HG03025 (cell line): ENCODE results near the gene ZNF300.
A peak's percentile ranks its signal among the peaks of the same experiment; 100 is the strongest.
"Not testable (repeated sequence)": the region's sequence is repeated elsewhere in the genome, so short reads cannot be mapped to it uniquely, and the experiment has no call there.

Source experiments
- ATAC-seq: cut with Tn5 transposase; IDR thresholded peaks from one replicate; pipeline ENCODE4 v1.9.1; 2021; ENCODE audit warnings: mild to moderate bottlenecking, moderate library complexity; ENCODE audit not compliant: unreplicated experiment, low FRiP score

Gene ZNF300

GRCh38 chr5:150904479-150905311 lies at the start of gene ZNF300:
Gene ZNF300 (minus strand): TSS chr5:150904980. CDS start chr5:150903155, 1,825 bp downstream.
- no peak for ATAC-seq

- ATAC-seq: no peak
Observed at GRCh38 chr5:150948539-150948938, 43.8 kb upstream of the ZNF300 start.

GRCh38 chr5:150946351-150946905 lies 41.6 kb upstream of the ZNF300 start:
- ATAC-seq: no peak

DNA sequence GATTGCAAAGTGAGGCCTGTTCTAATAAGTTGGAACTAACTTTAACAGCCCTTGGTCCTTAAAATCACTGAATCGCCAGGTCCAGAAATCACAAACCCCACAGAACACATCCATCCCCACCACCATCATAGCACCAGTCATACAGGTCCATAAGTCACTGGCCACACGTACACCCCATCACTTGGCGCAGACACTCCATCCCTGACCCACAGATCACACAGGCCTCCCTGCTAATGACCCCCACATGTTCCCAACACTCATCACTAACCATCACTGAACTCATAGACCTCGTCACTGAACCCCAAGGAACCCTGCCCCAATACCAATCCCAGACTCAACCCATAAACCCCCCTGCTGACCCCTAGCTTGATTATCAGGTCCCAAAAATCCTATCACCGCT lies 41.2 kb upstream of the ZNF300 start:
- no peak for ATAC-seq

GRCh38 chr5:150945486-150945885 lies 40.7 kb upstream of the ZNF300 start:
- no peak for ATAC-seq

DNA sequence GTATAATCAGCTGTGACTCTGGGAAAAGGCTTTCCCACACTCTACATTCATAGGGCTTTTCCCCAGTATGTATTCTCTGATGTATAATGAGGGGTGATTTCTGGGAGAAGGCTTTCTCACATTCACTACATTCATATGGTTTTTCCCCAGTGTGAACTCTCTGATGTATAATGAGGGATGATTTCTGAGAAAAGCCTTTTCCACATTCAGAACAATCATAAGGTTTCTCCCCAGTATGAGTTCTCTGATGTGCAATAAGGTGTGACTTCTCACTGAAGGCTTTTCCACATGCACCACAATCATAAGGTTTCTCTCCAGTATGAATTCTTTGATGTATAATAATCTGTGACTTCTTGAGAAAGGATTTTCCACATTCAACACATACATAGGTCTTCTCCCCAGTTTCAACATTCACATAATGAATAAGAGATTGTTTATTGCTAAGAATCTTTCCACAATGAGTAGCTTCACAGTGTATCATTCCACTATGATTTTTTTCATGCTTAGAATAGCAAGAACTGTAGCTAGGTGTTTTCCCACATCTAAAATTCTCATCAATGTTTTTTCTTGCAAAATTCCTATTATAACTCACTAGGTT lies 26.7 kb upstream of the ZNF300 start:
- ATAC-seq: no peak

DNA sequence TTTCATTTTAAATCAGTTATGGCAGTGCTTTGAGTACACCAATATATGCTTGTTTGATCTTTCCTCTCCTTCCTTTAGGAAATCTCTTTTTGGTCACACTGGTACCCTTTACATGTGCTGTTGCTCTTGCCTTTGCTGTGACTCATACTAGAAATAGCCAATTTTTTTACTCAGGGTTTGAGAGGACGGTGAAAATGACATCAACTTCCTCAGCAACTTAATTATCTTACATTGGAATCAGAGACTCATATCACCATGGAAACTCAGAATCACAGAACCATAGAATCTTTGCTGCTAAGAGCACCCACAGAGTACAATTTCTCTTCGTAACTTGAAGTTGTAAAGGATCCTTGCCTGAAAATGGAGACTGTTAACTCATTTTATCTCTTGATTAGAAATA lies 13.8 kb upstream of the ZNF300 start:
- no peak for ATAC-seq

DNA sequence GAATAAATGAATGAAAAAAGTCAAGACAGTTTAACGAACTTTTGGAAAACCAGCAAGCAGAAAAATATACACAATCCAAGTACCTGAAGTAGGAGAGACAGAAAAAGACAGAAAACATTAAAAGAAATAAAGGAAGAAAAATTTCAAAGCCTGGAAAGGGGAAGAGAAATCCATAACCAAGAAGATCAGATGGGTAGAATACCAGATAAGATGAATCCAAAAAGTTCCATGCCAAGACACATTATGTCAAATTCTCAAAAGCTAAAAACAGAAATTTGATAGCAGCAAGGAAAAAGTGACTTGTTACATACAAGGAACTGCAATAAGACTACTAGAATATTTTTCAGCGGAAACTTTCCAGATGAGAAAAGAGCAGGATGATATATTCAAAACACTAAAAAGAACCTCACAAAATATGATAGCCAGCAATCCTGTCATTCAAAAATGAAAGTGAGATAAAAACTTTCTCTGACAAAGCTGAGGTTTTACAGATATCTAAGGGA lies 7.6 kb upstream of the ZNF300 start:
- no peak for ATAC-seq

GRCh38 chr5:150905312-150905683 lies 518 bp upstream of the ZNF300 start:
- no peak for ATAC-seq

- no peak for ATAC-seq
Observed at GRCh38 chr5:150901446-150901845, 3.3 kb downstream of the ZNF300 start.

DNA sequence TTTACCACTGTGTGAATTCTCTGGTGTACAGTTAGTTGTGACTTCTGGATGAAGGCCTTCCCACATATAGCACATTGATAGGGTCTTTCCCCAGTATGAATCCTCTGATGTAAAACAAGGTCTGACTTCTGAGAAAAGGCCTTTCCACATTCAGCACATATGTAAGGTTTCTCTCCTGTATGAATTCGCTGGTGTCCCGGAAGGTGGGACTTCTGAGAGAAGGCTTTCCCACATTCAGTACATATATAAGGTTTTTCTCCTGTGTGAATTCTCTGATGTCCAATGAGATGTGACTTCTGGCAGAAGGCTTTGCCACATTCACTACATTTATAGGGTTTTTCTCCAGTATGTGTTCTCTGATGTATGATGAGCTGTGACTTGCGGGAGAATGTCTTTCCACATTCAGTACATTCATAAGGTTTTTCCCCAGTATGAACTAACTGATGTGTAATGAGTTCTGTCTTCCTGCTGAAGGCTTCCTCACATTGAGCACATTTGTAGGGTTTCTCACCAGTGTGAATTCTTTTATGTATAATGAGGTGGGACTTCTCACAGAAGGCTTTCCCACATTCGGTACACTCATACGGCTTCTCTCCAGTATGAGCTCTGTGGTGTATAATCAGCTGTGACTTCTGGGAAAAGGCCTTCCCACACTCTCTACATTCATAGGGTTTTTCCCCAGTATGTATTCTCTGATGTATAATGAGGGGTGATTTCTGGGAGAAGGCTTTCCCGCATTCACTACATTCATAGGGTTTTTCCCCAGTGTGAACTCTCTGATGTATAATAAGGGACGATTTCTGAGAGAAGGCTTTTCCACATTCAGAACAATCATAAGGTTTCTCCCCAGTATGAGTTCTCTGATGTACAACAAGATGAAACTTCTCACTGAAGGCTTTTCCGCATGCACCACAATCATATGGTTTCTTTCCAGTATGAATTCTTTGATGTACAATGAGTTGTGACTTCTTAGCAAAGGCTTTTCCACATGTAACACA lies 9.1 kb downstream of the ZNF300 start:
- ATAC-seq: no peak

DNA sequence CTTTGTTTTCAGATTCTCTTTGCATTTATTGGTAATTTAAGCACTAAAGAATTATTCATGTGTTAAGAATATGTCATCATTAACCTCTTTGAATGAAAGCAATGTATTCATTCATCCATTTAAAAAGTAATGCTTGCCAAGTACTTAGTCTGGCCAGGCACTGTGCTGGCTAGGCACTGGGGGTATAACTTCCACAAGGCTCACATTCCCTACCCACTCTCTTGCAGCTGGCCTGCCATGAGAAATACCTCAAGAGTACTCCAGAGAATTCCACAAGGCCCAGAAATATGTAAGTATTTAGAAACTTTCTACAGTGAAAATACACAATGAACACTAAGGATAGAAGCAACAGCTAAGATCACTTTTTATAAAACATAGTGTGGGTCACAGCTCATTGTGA lies 25.4 kb downstream of the ZNF300 start:
- ATAC-seq: no peak

- no peak for ATAC-seq
Observed at GRCh38 chr5:150862070-150862469, 42.7 kb downstream of the ZNF300 start.

GRCh38 chr5:150860246-150860821 lies 44.4 kb downstream of the ZNF300 start:
- ATAC-seq: no peak

DNA sequence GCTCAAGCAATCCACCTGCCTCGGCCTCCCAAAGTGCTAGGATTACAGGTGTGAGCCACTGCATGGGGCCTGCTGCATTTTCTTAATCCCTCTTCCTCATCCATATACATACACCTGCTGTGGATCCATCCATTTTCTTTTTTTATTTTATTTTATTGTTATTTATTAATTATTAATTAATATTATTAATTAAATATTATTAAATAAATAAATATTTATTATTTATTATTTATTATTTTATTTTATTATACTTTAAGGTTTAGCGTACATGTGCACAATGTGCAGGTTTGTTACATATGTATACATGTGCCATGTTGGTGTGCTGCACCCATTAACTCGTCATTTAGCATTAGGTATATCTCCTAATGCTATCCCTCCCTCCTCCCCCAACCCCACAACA lies 48.1 kb downstream of the ZNF300 start:
- ATAC-seq: not testable (repeated sequence)

DNA sequence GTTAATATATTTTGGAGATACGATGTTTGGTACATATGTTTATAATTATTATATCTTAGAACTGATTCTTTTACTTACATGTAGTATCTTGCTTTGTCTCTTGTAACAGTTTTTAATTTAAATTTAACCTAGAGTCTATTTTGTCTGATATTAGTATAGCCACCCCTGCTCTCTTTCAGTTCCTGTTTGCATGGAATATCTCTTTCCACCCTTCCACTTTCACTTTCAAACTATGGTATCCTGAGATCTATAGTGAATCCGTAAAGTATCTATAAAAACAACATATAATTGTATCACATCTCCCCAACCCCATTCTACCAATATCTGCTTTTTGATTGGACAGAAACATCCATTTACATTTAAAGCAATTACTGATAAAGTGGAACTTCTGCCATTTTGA lies 51.2 kb downstream of the ZNF300 start:
- ATAC-seq: no peak

- ATAC-seq: no peak
Observed at GRCh38 chr5:150851039-150851438, 53.7 kb downstream of the ZNF300 start.

DNA sequence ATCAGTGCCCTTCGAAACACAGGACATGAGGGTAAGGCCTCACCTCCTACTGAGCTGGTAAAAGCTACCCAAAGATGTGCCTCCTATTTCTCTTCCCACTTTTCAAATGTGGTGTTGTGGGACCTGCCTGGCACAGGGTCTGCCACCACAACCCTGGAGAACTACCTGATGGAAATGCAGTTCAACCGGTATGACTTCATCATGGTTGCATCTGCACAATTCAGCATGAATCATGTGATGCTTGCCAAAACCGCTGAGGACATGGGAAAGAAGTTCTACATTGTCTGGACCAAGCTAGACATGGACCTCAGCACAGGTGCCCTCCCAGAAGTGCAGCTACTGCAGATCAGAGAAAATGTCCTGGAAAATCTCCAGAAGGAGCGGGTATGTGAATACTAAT lies 56.5 kb downstream of the ZNF300 start:
- no peak for ATAC-seq

- no peak for ATAC-seq
Observed at GRCh38 chr5:150847334-150847695, 57.5 kb downstream of the ZNF300 start.

DNA sequence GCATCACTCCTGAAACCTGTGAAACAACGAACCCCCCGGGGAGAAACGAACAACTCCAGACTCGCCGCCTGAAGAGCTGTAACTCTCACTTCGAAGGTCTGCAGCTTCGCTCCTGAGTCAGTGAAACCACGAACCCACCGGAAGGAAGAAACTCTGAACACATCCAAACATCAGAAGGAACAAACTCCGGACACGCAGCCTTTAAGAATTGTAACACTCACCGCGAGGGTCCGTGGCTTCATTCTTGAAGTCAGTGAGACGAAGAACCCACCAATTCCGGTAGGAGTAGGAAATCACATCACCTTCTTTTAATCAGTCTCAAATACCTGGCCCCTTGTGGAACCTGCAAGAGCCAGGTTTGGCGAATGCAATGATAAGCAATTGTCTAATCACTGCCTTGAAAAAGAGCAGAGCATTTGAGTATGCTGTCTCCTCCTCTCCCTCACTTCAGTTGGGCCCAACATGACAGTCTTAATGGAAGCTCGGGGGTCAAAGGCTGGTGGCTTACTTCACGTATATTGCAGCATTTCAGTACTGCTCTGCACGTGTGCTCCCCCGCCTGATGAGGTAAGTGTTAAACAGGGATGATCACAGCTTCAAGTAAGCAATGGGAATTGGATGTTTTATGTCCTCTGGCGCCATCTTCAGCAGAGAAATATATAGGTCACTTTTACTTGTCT lies 58.0 kb downstream of the ZNF300 start:
- peak; percentile 89 for ATAC-seq
